ENCODE measurements around the gene ENOSF1.

Gene ENOSF1

GRCh38 chr18:671405-671804, 41.0 kb downstream of the ENOSF1 start:
- Histone ChIP-seq H3K9me3 (ENCODE audit: control insufficient read depth, insufficient read depth, low read depth, low read length) (no peaks in the 10 kb centered on the region), H3K4me1 (ENCODE audit: control insufficient read depth, insufficient read depth, low read length) (no peaks in the 10 kb centered on the region), H3K36me3 (ENCODE audit: control insufficient read depth, insufficient read depth, low read length) (peaks cover 93% of the 10 kb centered on the region)

GRCh38 chr18:670522-670921, 41.9 kb downstream of the ENOSF1 start:
- H3K4me3 ChIP-seq (ENCODE audit: low read depth, low read length): no peak overlapping the region
- H3K27me3 ChIP-seq (ENCODE audit: control insufficient read depth, insufficient read depth, low read length): no peaks in the 10 kb centered on the region
- peaks cover 91% of the 10 kb centered on the region for H3K36me3 ChIP-seq (ENCODE audit: control insufficient read depth, insufficient read depth, low read length)
- no peak overlapping the region for H3K9ac ChIP-seq (ENCODE audit: low read length)
- H3K4me1 ChIP-seq (ENCODE audit: control insufficient read depth, insufficient read depth, low read length): no peaks in the 10 kb centered on the region
- no peaks in the 10 kb centered on the region for H3K9me3 ChIP-seq (ENCODE audit: control insufficient read depth, insufficient read depth, low read depth, low read length)
- H3K27ac ChIP-seq (ENCODE audit: low read depth, low read length): no peak overlapping the region

More at GRCh38 chr18:671405-671804, 41.0 kb downstream of the ENOSF1 start:
- H3K9ac ChIP-seq (ENCODE audit: low read length): no peak overlapping the region
- H3K4me3 ChIP-seq (ENCODE audit: low read depth, low read length): no peak overlapping the region
- no peak overlapping the region for H3K27ac ChIP-seq (ENCODE audit: low read depth, low read length)
- no peaks in the 10 kb centered on the region for H3K27me3 ChIP-seq (ENCODE audit: control insufficient read depth, insufficient read depth, low read length)

GRCh38 chr18:669077-669476, 43.4 kb downstream of the ENOSF1 start:
- no peak overlapping the region for H3K4me3 ChIP-seq (ENCODE audit: low read depth, low read length)
- no peak overlapping the region for H3K9ac ChIP-seq (ENCODE audit: low read length)
- no peaks in the 10 kb centered on the region for H3K4me1 ChIP-seq (ENCODE audit: control insufficient read depth, insufficient read depth, low read length)
- no peak overlapping the region for H3K27ac ChIP-seq (ENCODE audit: low read depth, low read length)
- no peaks in the 10 kb centered on the region for H3K9me3 ChIP-seq (ENCODE audit: control insufficient read depth, insufficient read depth, low read depth, low read length)
- peaks cover 79% of the 10 kb centered on the region for H3K36me3 ChIP-seq (ENCODE audit: control insufficient read depth, insufficient read depth, low read length)
- no peaks in the 10 kb centered on the region for H3K27me3 ChIP-seq (ENCODE audit: control insufficient read depth, insufficient read depth, low read length)

- Histone ChIP-seq H3K27ac (ENCODE audit: low read depth, low read length) (no peak overlapping the region), H3K36me3 (ENCODE audit: control insufficient read depth, insufficient read depth, low read length) (peaks cover 71% of the 10 kb centered on the region), H3K27me3 (ENCODE audit: control insufficient read depth, insufficient read depth, low read length) (no peaks in the 10 kb centered on the region), H3K4me3 (ENCODE audit: low read depth, low read length) (no peak overlapping the region), H3K9me3 (ENCODE audit: control insufficient read depth, insufficient read depth, low read depth, low read length) (no peaks in the 10 kb centered on the region), H3K9ac (ENCODE audit: low read length) (no peak overlapping the region), H3K4me1 (ENCODE audit: control insufficient read depth, insufficient read depth, low read length) (no peaks in the 10 kb centered on the region)
These were observed 44.2 kb downstream of the ENOSF1 start for GRCh38 chr18:668260-668659.

DNA sequence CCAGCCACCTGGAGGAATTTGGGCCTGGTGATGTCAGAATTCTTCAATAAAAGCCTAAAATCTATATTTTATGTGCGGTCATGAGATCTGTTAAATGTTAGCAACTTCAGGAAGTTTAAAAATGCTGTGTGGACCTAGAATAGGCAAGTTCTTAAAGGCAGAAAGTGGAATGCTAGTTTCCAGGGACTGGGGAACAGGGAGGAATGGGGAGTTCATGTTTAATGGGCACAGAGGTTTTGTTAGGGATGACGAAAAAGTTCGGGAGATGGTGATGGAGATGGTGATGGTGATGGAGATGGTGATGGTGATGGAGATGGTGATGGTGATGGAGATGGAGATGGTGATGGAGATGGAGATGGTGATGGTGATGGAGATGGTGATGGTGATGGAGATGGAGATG, 45.8 kb downstream of the ENOSF1 start:
- Histone ChIP-seq H3K27ac (ENCODE audit: low read depth, low read length) (no peak overlapping the region), H3K36me3 (ENCODE audit: control insufficient read depth, insufficient read depth, low read length) (peaks cover 65% of the 10 kb centered on the region), H3K9me3 (ENCODE audit: control insufficient read depth, insufficient read depth, low read depth, low read length) (peaks cover 5% of the 10 kb centered on the region; the same call in 1 of the 2 replicates), H3K4me1 (ENCODE audit: control insufficient read depth, insufficient read depth, low read length) (no peaks in the 10 kb centered on the region), H3K9ac (ENCODE audit: low read length) (no peak overlapping the region), H3K27me3 (ENCODE audit: control insufficient read depth, insufficient read depth, low read length) (no peaks in the 10 kb centered on the region), H3K4me3 (ENCODE audit: low read depth, low read length) (no peak overlapping the region)

- Histone ChIP-seq H3K9ac (ENCODE audit: low read length) (no peak overlapping the region), H3K4me1 (ENCODE audit: control insufficient read depth, insufficient read depth, low read length) (no peaks in the 10 kb centered on the region), H3K27me3 (ENCODE audit: control insufficient read depth, insufficient read depth, low read length) (no peaks in the 10 kb centered on the region), H3K27ac (ENCODE audit: low read depth, low read length) (no peak overlapping the region), H3K36me3 (ENCODE audit: control insufficient read depth, insufficient read depth, low read length) (peaks cover 65% of the 10 kb centered on the region), H3K4me3 (ENCODE audit: low read depth, low read length) (no peak overlapping the region), H3K9me3 (ENCODE audit: control insufficient read depth, insufficient read depth, low read depth, low read length) (peaks cover 6% of the 10 kb centered on the region; the same call in 1 of the 2 replicates)
These were observed 46.3 kb downstream of the ENOSF1 start for GRCh38 chr18:666177-666576.

GRCh38 chr18:662197-662596, 50.2 kb downstream of the ENOSF1 start:
- Histone ChIP-seq H3K4me1 (ENCODE audit: control insufficient read depth, insufficient read depth, low read length) (peaks cover 7% of the 10 kb centered on the region; the same call in 1 of the 2 replicates), H3K27me3 (ENCODE audit: control insufficient read depth, insufficient read depth, low read length) (no peaks in the 10 kb centered on the region), H3K9ac (ENCODE audit: low read length) (no peak overlapping the region), H3K36me3 (ENCODE audit: control insufficient read depth, insufficient read depth, low read length) (peaks cover 50% of the 10 kb centered on the region), H3K27ac (ENCODE audit: low read depth, low read length) (no peak overlapping the region), H3K9me3 (ENCODE audit: control insufficient read depth, insufficient read depth, low read depth, low read length) (peaks cover 8% of the 10 kb centered on the region; the same call in 1 of the 2 replicates), H3K4me3 (ENCODE audit: low read depth, low read length) (no peak overlapping the region)

DNA sequence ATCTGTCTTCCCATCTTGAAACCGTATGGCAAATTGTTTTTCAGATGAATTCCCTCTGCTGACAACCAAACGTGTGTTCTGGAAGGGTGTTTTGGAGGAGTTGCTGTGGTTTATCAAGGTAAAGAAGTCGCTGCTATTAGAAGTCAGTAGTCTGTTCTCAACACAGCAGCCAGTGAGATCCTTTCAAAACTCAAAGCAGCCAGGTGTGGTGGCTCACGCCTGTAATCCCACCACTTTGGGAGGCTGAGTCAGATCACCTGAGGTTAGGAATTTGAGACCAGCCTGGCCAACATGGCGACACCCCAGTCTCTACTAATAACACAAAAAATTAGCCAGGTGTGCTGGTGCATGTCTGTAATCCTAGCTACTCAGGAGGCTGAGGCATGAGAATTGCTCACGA, 52.8 kb downstream of the ENOSF1 start:
- Histone ChIP-seq H3K4me3 (ENCODE audit: low read depth, low read length) (no peak overlapping the region), H3K9me3 (ENCODE audit: control insufficient read depth, insufficient read depth, low read depth, low read length) (peaks cover 8% of the 10 kb centered on the region; the same call in 1 of the 2 replicates), H3K27ac (ENCODE audit: low read depth, low read length) (no peak overlapping the region), H3K9ac (ENCODE audit: low read length) (no peak overlapping the region), H3K36me3 (ENCODE audit: control insufficient read depth, insufficient read depth, low read length) (peaks cover 37% of the 10 kb centered on the region), H3K4me1 (ENCODE audit: control insufficient read depth, insufficient read depth, low read length) (peaks cover 16% of the 10 kb centered on the region; the same call in 1 of the 2 replicates), H3K27me3 (ENCODE audit: control insufficient read depth, insufficient read depth, low read length) (no peaks in the 10 kb centered on the region)

DNA sequence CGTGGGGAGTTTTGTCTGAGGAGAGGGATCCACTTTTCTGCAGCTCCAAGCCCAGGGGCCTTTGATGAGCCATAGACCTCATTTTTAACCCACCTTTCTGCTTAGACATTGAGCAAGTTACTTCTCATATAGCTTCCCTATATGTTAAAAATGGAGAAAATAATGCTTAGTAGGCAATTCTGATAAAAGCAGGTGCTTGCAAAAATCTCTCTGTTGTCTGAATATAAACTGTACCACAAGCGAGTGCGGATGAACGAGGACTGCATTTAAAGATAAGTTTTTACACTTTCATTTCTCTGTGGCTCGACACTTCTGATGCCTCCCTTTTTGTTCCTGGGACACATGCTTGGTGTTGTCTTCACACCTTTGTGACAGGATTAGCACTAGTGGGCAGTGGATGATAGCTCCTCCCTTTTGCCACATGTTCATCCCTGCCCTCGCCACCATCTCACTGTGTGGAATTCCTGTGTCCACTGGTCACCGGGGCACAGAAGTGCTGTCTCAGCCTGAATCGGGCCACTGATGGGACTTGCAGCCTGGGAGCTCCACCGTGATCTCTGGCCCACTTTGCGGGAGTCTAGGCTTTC, 53.4 kb downstream of the ENOSF1 start:
- H3K9ac ChIP-seq (ENCODE audit: low read length): peak overlapping the region; percentile 94
- H3K36me3 ChIP-seq (ENCODE audit: control insufficient read depth, insufficient read depth, low read length): peaks cover 37% of the 10 kb centered on the region
- H3K27ac ChIP-seq (ENCODE audit: low read depth, low read length): no peak overlapping the region; the same call in 1 of the 2 replicates
- peaks cover 16% of the 10 kb centered on the region; the same call in 1 of the 2 replicates for H3K4me1 ChIP-seq (ENCODE audit: control insufficient read depth, insufficient read depth, low read length)
- H3K4me3 ChIP-seq (ENCODE audit: low read depth, low read length): peak overlapping the region; percentile 91
- no peaks in the 10 kb centered on the region for H3K27me3 ChIP-seq (ENCODE audit: control insufficient read depth, insufficient read depth, low read length)
- H3K9me3 ChIP-seq (ENCODE audit: control insufficient read depth, insufficient read depth, low read depth, low read length): peaks cover 8% of the 10 kb centered on the region; the same call in 1 of the 2 replicates

GRCh38 chr18:658001-658946, 54.2 kb downstream of the ENOSF1 start:
- H3K9me3 ChIP-seq (ENCODE audit: control insufficient read depth, insufficient read depth, low read depth, low read length): peaks cover 8% of the 10 kb centered on the region; the same call in 1 of the 2 replicates
- peak overlapping the region; percentile 94 for H3K9ac ChIP-seq (ENCODE audit: low read length)
- no peaks in the 10 kb centered on the region for H3K27me3 ChIP-seq (ENCODE audit: control insufficient read depth, insufficient read depth, low read length)
- H3K4me3 ChIP-seq (ENCODE audit: low read depth, low read length): peak overlapping the region; percentile 91
- H3K4me1 ChIP-seq (ENCODE audit: control insufficient read depth, insufficient read depth, low read length): peaks cover 16% of the 10 kb centered on the region; the same call in 1 of the 2 replicates
- peak overlapping the region; percentile 89 for H3K27ac ChIP-seq (ENCODE audit: low read depth, low read length)
- peaks cover 37% of the 10 kb centered on the region for H3K36me3 ChIP-seq (ENCODE audit: control insufficient read depth, insufficient read depth, low read length)

Measured in HUES6 (cell line).